MM.1S (cell line): ENCODE data around the gene PLCB4.

Source experiments
- CTCF ChIP-seq: fragments of 300-600 bp; sonication (generic); IDR thresholded peaks from 2 replicates; pipeline ENCODE4 v1.5.1; 2016; ENCODE audit warnings: antibody characterized with exemption, low read length, mixed read lengths
- EZH2 ChIP-seq: fragments of 300-600 bp; sonication (generic); optimal IDR thresholded peaks from 2 replicates; pipeline ENCODE3; 2017; ENCODE audit warnings: low read depth, mild to moderate bottlenecking, antibody characterized with exemption, low read length, mixed read lengths
- EZH2phosphoT487 ChIP-seq: fragments of 300-600 bp; sonication (generic); IDR thresholded peaks from 2 replicates; pipeline ENCODE4 v1.6.1; 2018; ENCODE audit warnings: antibody characterized with exemption, low read length

DNA sequence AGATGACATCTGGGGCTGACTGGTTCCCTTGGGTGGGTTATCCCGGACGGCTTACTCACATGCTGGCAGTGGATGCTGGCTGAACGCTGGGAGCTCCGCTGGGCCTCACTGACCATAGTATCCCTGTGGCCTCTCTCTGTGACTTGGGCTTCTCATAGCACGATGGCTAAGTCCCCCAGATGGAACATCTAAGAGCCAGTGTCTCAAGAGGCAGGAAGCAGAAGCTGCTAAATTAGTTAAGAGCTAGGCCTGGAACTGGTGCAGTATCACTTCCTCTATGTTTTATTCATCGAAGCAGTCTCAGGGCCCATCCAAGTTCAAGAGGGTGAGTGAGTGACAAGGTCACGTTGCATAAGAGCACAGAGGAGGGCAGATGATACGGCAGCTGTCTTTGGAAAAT is 329.0 kb downstream of the PLCB4 start:
- no peak for TF ChIP-seq CTCF
- TF ChIP-seq EZH2phosphoT487 = no peak
- TF ChIP-seq EZH2 = no peak
